Measurements from ENCODE around the gene CSH1. TPM values are rescaled to one million over a fixed set of nuclear protein-coding genes. Genes with fewer than 3 reads are reported as not detected.

Gene CSH1
- total RNA-seq, 1 donor from 2014 or later: not detected

- peaks cover 89% of the 10 kb centered on the region for H3K4me1 Mint-ChIP-seq
- peak overlapping the region; percentile 96 for H3K27ac Mint-ChIP-seq
- ATAC-seq (ENCODE audit: low read depth) (no peak), DNase-seq (no peak)
- intact Hi-C loops (cut with micrococcal nuclease): no loop called here
- ChIA-PET POLR2A (interaction anchor here (0.6 to 19.1 kb wide), 9 partner anchors 12 to 1458 kb away, joined by 3 to 837 read pairs (median 28); partner anchors contain the start of genes GH1 and ICAM2), CTCF (interaction anchor here (1.2 to 8.9 kb wide), 5 partner anchors 11 to 95 kb away, joined by 3 to 146 read pairs (median 8); partner anchors contain the start of genes GH1 and ICAM2)
- no peaks in the 10 kb centered on the region for H3K27me3 Mint-ChIP-seq
- H3K9me3 Mint-ChIP-seq: no peaks in the 10 kb centered on the region
- peak overlapping the region; percentile 98 for H3K4me3 Mint-ChIP-seq
- H3K36me3 Mint-ChIP-seq (ENCODE audit: low read depth): peaks cover 46% of the 10 kb centered on the region
- TF ChIP-seq CTCF (IDR thresholded peaks at IDR 0.05): no peak
Measured at GRCh38 chr17:63929860-63930766, 33.7 kb upstream of the CSH1 start.

- ATAC-seq (ENCODE audit: low read depth) (no peak), DNase-seq (no peak)
- Mint-ChIP-seq H3K27ac (peak overlapping the region; percentile 96), H3K4me1 (peaks cover 88% of the 10 kb centered on the region), H3K9me3 (no peaks in the 10 kb centered on the region), H3K27me3 (no peaks in the 10 kb centered on the region), H3K4me3 (peak overlapping the region; percentile 98), H3K36me3 (ENCODE audit: low read depth) (peaks cover 46% of the 10 kb centered on the region)
- ChIA-PET CTCF (interaction anchor here (0.9 to 8.9 kb wide), 4 partner anchors 10 to 96 kb away, joined by 3 to 146 read pairs (median 44); partner anchors contain the start of gene GH1), POLR2A (interaction anchor here (0.7 to 19.1 kb wide), 8 partner anchors 11 to 217 kb away, joined by 3 to 837 read pairs (median 6); partner anchors contain the start of genes GH1 and ICAM2)
- TF ChIP-seq CTCF (IDR thresholded peaks at IDR 0.05): no peak
- intact Hi-C loops (cut with micrococcal nuclease): no loop called here
Measured at GRCh38 chr17:63928966-63929695, 32.8 kb upstream of the CSH1 start.

- no peak for TF ChIP-seq CTCF (IDR thresholded peaks at IDR 0.05)
- ChIA-PET CTCF (interaction anchor here (0.8 to 8.9 kb wide), 5 partner anchors 9 to 97 kb away, joined by 3 to 146 read pairs (median 8); partner anchors contain the start of gene GH1), POLR2A (interaction anchor here (0.6 to 19.1 kb wide), 15 partner anchors 9 to 230 kb away, joined by 3 to 837 read pairs (median 4); partner anchors contain the start of genes GH1 and ICAM2)
- H3K27me3 Mint-ChIP-seq: no peaks in the 10 kb centered on the region
- ATAC-seq (ENCODE audit: low read depth) (no peak), DNase-seq (no peak)
- H3K27ac Mint-ChIP-seq: peak overlapping the region; percentile 96
- no peaks in the 10 kb centered on the region for H3K9me3 Mint-ChIP-seq
- peaks cover 87% of the 10 kb centered on the region for H3K4me1 Mint-ChIP-seq
- peak overlapping the region; percentile 98 for H3K4me3 Mint-ChIP-seq
- intact Hi-C loops (cut with micrococcal nuclease): no loop called here
- H3K36me3 Mint-ChIP-seq (ENCODE audit: low read depth): peaks cover 46% of the 10 kb centered on the region
Measured at GRCh38 chr17:63928172-63928666, 31.8 kb upstream of the CSH1 start.

GRCh38 chr17:63927464-63928171 is 31.2 kb upstream of the CSH1 start:
- ChIA-PET CTCF (interaction anchor here (0.8 to 8.9 kb wide), 4 partner anchors 8 to 98 kb away, joined by 4 to 146 read pairs (median 44); partner anchors contain the start of gene GH1), POLR2A (interaction anchor here (0.5 to 19.1 kb wide), 16 partner anchors 9 to 229 kb away, joined by 3 to 837 read pairs (median 4); partner anchors contain the start of genes DDX42, GH1 and ICAM2)
- Mint-ChIP-seq H3K27ac (peak overlapping the region; percentile 96), H3K36me3 (ENCODE audit: low read depth) (peaks cover 46% of the 10 kb centered on the region), H3K4me1 (peaks cover 87% of the 10 kb centered on the region), H3K9me3 (no peaks in the 10 kb centered on the region), H3K4me3 (peak overlapping the region; percentile 98), H3K27me3 (no peaks in the 10 kb centered on the region)
- no peak for TF ChIP-seq CTCF (IDR thresholded peaks at IDR 0.05)
- intact Hi-C loops (cut with micrococcal nuclease): no loop called here
- ATAC-seq (ENCODE audit: low read depth): peak; percentile 25
- peak; percentile 49 for DNase-seq

Data from activated B cell treated with CpG ODN at 0.5 μM for 24 hours (primary cell).